Muscle layer of colon (tissue), 2 donors: ENCODE data around the gene CDC73.

Source experiments
- H3K27ac ChIP-seq: one replicate; pipeline ENCODE4 v1.7.0; 2013; ENCODE audit warnings: low read depth, mild to moderate bottlenecking, low read length, moderate library complexity
- H3K27me3 ChIP-seq, 2 donors: one replicate each; pipeline ENCODE4 v1.7.0; 2013; ENCODE audit warnings: low read length in 2 of 2, mild to moderate bottlenecking in 2 of 2; ENCODE audit not compliant: insufficient read depth in 2 of 2, control insufficient read depth in 1 of 2
- H3K36me3 ChIP-seq: one replicate; pipeline ENCODE4 v1.7.0; 2013; ENCODE audit warnings: mild to moderate bottlenecking, low read length; ENCODE audit not compliant: insufficient read depth
- H3K4me1 ChIP-seq: one replicate; pipeline ENCODE4 v1.7.0; 2013; ENCODE audit warnings: mild to moderate bottlenecking, low read length; ENCODE audit not compliant: insufficient read depth
- H3K4me3 ChIP-seq, 2 donors: one replicate each; pipeline ENCODE4 v1.7.0; 2013; ENCODE audit warnings: low read length in 2 of 2, low read depth in 1 of 2, mild to moderate bottlenecking in 1 of 2, moderate library complexity in 1 of 2
- H3K9ac ChIP-seq: one replicate; pipeline ENCODE4 v1.7.0; 2013; ENCODE audit warnings: low read length
- H3K9me3 ChIP-seq: one replicate; pipeline ENCODE4 v1.7.0; 2013; ENCODE audit warnings: mild to moderate bottlenecking, low read length
- donor health status: abdominal sarcoma.
- donor health status: Adenocarcinoma of cecum.

Gene CDC73

GRCh38 chr1:193303849-193304248, 182.0 kb downstream of the CDC73 start:
- no peak overlapping the region for H3K27ac ChIP-seq
- no peaks in the 10 kb centered on the region for H3K27me3 ChIP-seq
- no peak overlapping the region for H3K9ac ChIP-seq
- H3K9me3 ChIP-seq, result no peaks in the 10 kb centered on the region
- no peaks in the 10 kb centered on the region for H3K36me3 ChIP-seq
- H3K4me1 ChIP-seq, result no peaks in the 10 kb centered on the region
- no peak overlapping the region for H3K4me3 ChIP-seq
